ENCODE results near the gene TYW1.
"Not testable (repeated sequence)": the region's sequence is repeated elsewhere in the genome, so short reads cannot be mapped to it uniquely, and the experiment has no call there.

The TYW1 gene

GRCh38 chr7:67248364-67248763 lies 251.7 kb downstream of the TYW1 start:
- not testable (repeated sequence) for DNase-seq (ENCODE audit: low read depth in 2 of 2)

- DNase-seq (ENCODE audit: low read depth in 2 of 2) = no peak
Measured at GRCh38 chr7:67251986-67252558, 255.4 kb downstream of the TYW1 start.

GRCh38 chr7:67255076-67255475 lies 258.4 kb downstream of the TYW1 start:
- not testable (repeated sequence) for DNase-seq (ENCODE audit: low read depth in 2 of 2)

- not testable (repeated sequence) for DNase-seq (ENCODE audit: low read depth in 2 of 2)
Measured at GRCh38 chr7:67257779-67258178, 261.1 kb downstream of the TYW1 start.

GRCh38 chr7:67259363-67259762 lies 262.7 kb downstream of the TYW1 start:
- not testable (repeated sequence) for DNase-seq (ENCODE audit: low read depth in 2 of 2)

GRCh38 chr7:67260166-67260586 lies 263.5 kb downstream of the TYW1 start:
- DNase-seq (ENCODE audit: low read depth in 2 of 2) = not testable (repeated sequence)

GRCh38 chr7:67264000-67264399 lies 267.4 kb downstream of the TYW1 start:
- not testable (repeated sequence) for DNase-seq (ENCODE audit: low read depth in 2 of 2)

GRCh38 chr7:67266070-67266469 lies 269.4 kb downstream of the TYW1 start:
- DNase-seq (ENCODE audit: low read depth in 2 of 2) = not testable (repeated sequence)

GRCh38 chr7:67267914-67268313 lies 271.3 kb downstream of the TYW1 start:
- no peak for DNase-seq (ENCODE audit: low read depth in 2 of 2)

- not testable (repeated sequence) for DNase-seq (ENCODE audit: low read depth in 2 of 2)
Measured at GRCh38 chr7:67269916-67270315, 273.3 kb downstream of the TYW1 start.
